A673 (cell line): ENCODE measurements around the gene FOXC2. TPM values are rescaled to one million over a fixed set of nuclear protein-coding genes. Genes with fewer than 3 reads are reported as not detected.

Experiments
- BruUV-seq: library from RNA; stranded (reverse); fragments of 400-500 nt; replicated peaks from 2 replicates; lab custom pipeline; 2021; lab: Mats Ljungman, UMichigan
- CTCF ChIA-PET: fragments of 300-600 bp; sonication (Branson Sonifier 250); formaldehyde crosslinking; loops from one replicate; lab custom pipeline; 2022; ENCODE audit warnings: antibody characterized with exemption; lab: Charles Lee
- POLR2A ChIA-PET: fragments of 300-600 bp; sonication (Branson Sonifier 250); formaldehyde crosslinking; loops from one replicate; lab custom pipeline; 2022; ENCODE audit warnings: antibody characterized with exemption; ENCODE audit not compliant: low non-redundant PET; lab: Charles Lee
- DNase-seq: peaks from one replicate; pipeline ENCODE4 v3.0.0-alpha.2; 2015; ENCODE audit warnings: low spot score
- H3K27ac ChIP-seq: fragments of 200-600 bp; sonication (generic); 2 replicates; pipeline ENCODE4 v1.5.1; 2016; ENCODE audit warnings: mixed run types, low read depth, mild to moderate bottlenecking, mixed read lengths, antibody characterized with exemption, low read length; ENCODE audit not compliant: poor library complexity, severe bottlenecking
- H3K27me3 ChIP-seq: fragments of 200-600 bp; sonication (generic); replicated peaks from 2 replicates; pipeline ENCODE4 v1.6.1; 2017; ENCODE audit warnings: mixed run types, low read depth, mild to moderate bottlenecking, mixed read lengths, antibody characterized with exemption, low read length; ENCODE audit not compliant: insufficient read depth, poor library complexity
- H3K36me3 ChIP-seq: fragments of 200-600 bp; sonication (generic); 2 replicates; pipeline ENCODE4 v1.6.1; 2016; ENCODE audit warnings: mixed run types, mild to moderate bottlenecking, mixed read lengths, antibody characterized with exemption, low read length; ENCODE audit not compliant: insufficient read depth, poor library complexity, severe bottlenecking
- H3K4me1 ChIP-seq: fragments of 200-600 bp; sonication (generic); 2 replicates; pipeline ENCODE4 v1.6.1; 2017; ENCODE audit warnings: mixed run types, mild to moderate bottlenecking, mixed read lengths, antibody characterized with exemption, low read length; ENCODE audit not compliant: insufficient read depth, poor library complexity, severe bottlenecking
- H3K4me3 ChIP-seq: fragments of 200-600 bp; sonication (generic); 2 replicates; pipeline ENCODE4 v1.5.1; 2016; ENCODE audit warnings: low read depth, mixed run types, mild to moderate bottlenecking, mixed read lengths, low read length; ENCODE audit not compliant: poor library complexity, severe bottlenecking
- H3K9me3 ChIP-seq: fragments of 200-600 bp; sonication (generic); 2 replicates; pipeline ENCODE4 v1.6.1; 2016; ENCODE audit warnings: mixed run types, low read depth, mild to moderate bottlenecking, mixed read lengths, antibody characterized with exemption, low read length; ENCODE audit not compliant: poor library complexity, severe bottlenecking
- EZH2 ChIP-seq: fragments of 200-600 bp; sonication (generic); IDR thresholded peaks from 2 replicates; pipeline ENCODE4 v1.6.1; 2017; ENCODE audit warnings: borderline replicate concordance, low read depth, mild to moderate bottlenecking, mixed read lengths, antibody characterized with exemption, low read length; ENCODE audit not compliant: poor library complexity, severe bottlenecking
- intact Hi-C: fragments of 100-400 bp; cut with micrococcal nuclease; formaldehyde crosslinking; loops from one replicate; pipeline ENCODE4 v1.10.0; 2022; ENCODE audit not compliant: unreplicated experiment
- total RNA-seq: library from RNA; stranded (reverse); gene quantifications from 2 replicates; pipeline ENCODE4 v1.2.3, GENCODE V29; 2021
- TF ChIP-seq, protein P1 (sequence below): fragments of 300-800, 200-600 bp; sonication (generic); conservative IDR thresholded peaks from 2 replicates; pipeline ENCODE4 v1.5.1; 2017; ENCODE audit warnings: low read depth, mild to moderate bottlenecking, antibody characterized with exemption, low read length, moderate library complexity, mixed read lengths

FOXC2 gene
- total RNA-seq, 1 experiment from 2014 or later = 0.34 TPM

DNA sequence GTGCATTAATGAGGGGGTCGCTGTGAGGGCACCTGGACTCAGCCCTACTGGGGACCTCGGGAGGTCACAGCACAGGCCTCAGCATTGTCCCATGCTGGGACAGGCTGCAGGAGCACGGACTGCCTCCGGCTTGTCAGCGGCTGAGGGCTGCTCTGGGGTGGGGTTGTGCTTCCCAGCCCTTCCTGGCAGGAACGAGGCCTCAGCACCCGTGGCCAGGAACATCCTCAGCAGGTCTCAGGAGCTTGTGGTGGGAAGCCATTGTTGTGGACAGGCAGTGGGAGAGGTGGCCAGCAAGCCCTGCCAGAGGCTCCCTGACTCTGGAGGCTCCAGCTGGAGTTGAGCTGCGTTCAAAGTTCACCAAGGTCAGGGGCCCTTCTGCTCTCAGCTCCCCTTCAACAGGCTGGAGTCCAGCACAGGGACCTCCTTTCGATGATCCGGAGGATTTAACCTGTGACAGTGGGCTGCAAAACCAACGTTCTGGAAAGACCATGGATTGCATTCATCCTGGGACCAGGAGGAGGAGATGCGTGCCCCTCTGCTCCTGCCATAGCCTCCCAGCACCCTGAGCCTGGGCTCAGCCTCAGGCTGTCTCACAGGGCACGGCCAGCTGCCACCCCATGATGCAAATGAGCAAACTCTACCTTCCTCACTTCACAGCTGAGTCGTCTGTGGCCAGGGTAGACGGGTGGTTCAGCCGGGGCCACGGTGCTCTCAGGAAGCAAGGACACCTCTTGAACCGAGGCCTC lies 44.3 kb downstream of the FOXC2 start:
- H3K9me3 ChIP-seq = no peaks in the 10 kb centered on the region
- no TSS peak for BruUV-seq
- H3K4me3 ChIP-seq = no peak overlapping the region
- ChIA-PET POLR2A (no interaction called here), CTCF (no interaction called here)
- no peaks in the 10 kb centered on the region for H3K36me3 ChIP-seq
- DNase-seq = no peak
- no peaks in the 10 kb centered on the region for H3K4me1 ChIP-seq
- intact Hi-C loops = no loop called here
- no peaks in the 10 kb centered on the region for H3K27me3 ChIP-seq
- no peak overlapping the region for H3K27ac ChIP-seq
- TF ChIP-seq EZH2 = no peak
- TF ChIP-seq, protein P1, sequence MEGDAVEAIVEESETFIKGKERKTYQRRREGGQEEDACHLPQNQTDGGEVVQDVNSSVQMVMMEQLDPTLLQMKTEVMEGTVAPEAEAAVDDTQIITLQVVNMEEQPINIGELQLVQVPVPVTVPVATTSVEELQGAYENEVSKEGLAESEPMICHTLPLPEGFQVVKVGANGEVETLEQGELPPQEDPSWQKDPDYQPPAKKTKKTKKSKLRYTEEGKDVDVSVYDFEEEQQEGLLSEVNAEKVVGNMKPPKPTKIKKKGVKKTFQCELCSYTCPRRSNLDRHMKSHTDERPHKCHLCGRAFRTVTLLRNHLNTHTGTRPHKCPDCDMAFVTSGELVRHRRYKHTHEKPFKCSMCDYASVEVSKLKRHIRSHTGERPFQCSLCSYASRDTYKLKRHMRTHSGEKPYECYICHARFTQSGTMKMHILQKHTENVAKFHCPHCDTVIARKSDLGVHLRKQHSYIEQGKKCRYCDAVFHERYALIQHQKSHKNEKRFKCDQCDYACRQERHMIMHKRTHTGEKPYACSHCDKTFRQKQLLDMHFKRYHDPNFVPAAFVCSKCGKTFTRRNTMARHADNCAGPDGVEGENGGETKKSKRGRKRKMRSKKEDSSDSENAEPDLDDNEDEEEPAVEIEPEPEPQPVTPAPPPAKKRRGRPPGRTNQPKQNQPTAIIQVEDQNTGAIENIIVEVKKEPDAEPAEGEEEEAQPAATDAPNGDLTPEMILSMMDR = no peak

DNA sequence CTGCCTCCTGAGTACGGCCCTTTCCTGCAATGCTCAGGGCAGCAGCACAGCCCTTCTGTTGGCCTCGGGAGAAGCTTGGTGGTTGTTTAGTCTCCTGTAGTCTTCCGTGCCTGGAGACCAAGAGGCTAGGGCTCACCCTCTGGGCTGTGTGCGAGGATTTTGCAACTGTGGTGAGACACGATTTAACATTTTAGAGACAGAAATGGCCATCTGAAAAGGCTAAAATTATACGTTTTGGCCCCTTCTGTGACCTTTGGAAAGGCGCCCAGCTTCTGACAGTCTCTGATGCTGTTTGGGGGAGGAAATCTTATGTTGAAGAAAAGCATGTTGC lies 44.9 kb downstream of the FOXC2 start:
- BruUV-seq = no TSS peak
- no peak overlapping the region for H3K27ac ChIP-seq
- no peaks in the 10 kb centered on the region for H3K27me3 ChIP-seq
- TF ChIP-seq, protein P1 = no peak
- no peak for TF ChIP-seq EZH2
- no peaks in the 10 kb centered on the region for H3K4me1 ChIP-seq
- no peaks in the 10 kb centered on the region for H3K9me3 ChIP-seq
- ChIA-PET CTCF (no interaction called here), POLR2A (no interaction called here)
- intact Hi-C loops = no loop called here
- DNase-seq = no peak
- H3K4me3 ChIP-seq = no peak overlapping the region
- H3K36me3 ChIP-seq = no peaks in the 10 kb centered on the region

DNA sequence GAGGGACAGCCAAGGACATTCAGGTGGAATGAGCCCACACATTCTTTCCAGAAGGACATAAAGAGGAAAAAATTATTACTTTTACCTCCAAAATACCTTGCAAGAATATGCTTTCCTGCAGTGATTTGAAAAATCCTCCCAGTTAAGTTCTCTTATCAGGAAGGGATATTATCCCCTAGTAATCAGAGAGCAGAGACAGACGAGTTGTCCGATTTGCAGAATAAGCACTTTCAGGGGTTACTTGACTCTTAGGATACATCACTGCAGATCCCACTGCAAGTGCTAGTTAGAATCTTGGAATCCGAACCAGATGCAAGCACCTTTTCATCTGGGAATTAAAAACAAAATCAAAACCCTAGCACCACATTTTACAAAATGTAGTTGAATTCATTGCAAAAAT lies 45.3 kb downstream of the FOXC2 start:
- intact Hi-C loops = no loop called here
- BruUV-seq = no TSS peak

More for the DNA sequence above, 45.3 kb downstream of the FOXC2 start:
- no peak overlapping the region for H3K27ac ChIP-seq
- ChIA-PET CTCF (no interaction called here), POLR2A (no interaction called here)
- no peak for DNase-seq
- H3K4me3 ChIP-seq = no peak overlapping the region
- no peaks in the 10 kb centered on the region for H3K27me3 ChIP-seq
- no peaks in the 10 kb centered on the region for H3K4me1 ChIP-seq
- TF ChIP-seq, protein P1 = no peak
- TF ChIP-seq EZH2 = no peak
- H3K9me3 ChIP-seq = no peaks in the 10 kb centered on the region
- no peaks in the 10 kb centered on the region for H3K36me3 ChIP-seq
